Liver (tissue), 9 donors: Measurements from ENCODE around the gene TRIP12. TPM values are rescaled to one million over a fixed set of nuclear protein-coding genes. Genes with fewer than 3 reads are reported as not detected.

Experiments used
- DNase-seq: peaks from one replicate; pipeline ENCODE4 v3.0.0-alpha.2; 2017; ENCODE audit warnings: low spot score
- H3K27ac ChIP-seq, 2 donors: one replicate each; pipeline ENCODE4 v1.7.0; 2013; ENCODE audit warnings: inconsistent platforms in 2 of 2, low read length in 2 of 2, control low read depth in 1 of 2, low read depth in 1 of 2, mild to moderate bottlenecking in 1 of 2
- H3K27me3 ChIP-seq, 4 donors: one replicate each; pipeline versions ENCODE4 v1.6.1 to v1.7.0; 2013; ENCODE audit warnings: low read length in 3 of 4, inconsistent platforms in 1 of 4, mild to moderate bottlenecking in 1 of 4, moderate library complexity in 1 of 4; ENCODE audit not compliant: control insufficient read depth in 4 of 4, insufficient read depth in 4 of 4
- H3K36me3 ChIP-seq, 4 donors: one replicate each; pipeline versions ENCODE4 v1.6.1 to v1.7.0; 2013; ENCODE audit warnings: low read length in 3 of 4, mild to moderate bottlenecking in 3 of 4, low read depth in 1 of 4, moderate library complexity in 1 of 4; ENCODE audit not compliant: control insufficient read depth in 4 of 4, insufficient read depth in 3 of 4
- H3K4me1 ChIP-seq, 4 donors: one replicate each; pipeline versions ENCODE4 v1.6.1 to v1.7.0; 2013; ENCODE audit warnings: low read length in 3 of 4, mild to moderate bottlenecking in 3 of 4, moderate library complexity in 1 of 4; ENCODE audit not compliant: control insufficient read depth in 4 of 4, insufficient read depth in 4 of 4
- H3K4me3 ChIP-seq, 3 donors: one replicate each; pipeline versions ENCODE4 v1.6.1 to v1.7.0; 2013; ENCODE audit warnings: low read length in 3 of 3, control low read depth in 1 of 3, low read depth in 1 of 3, mild to moderate bottlenecking in 1 of 3
- H3K9ac ChIP-seq, 2 donors: one replicate each; pipeline ENCODE4 v1.7.0; 2013; ENCODE audit warnings: low read length in 2 of 2, mild to moderate bottlenecking in 2 of 2, moderate library complexity in 2 of 2, control low read depth in 1 of 2, low read depth in 1 of 2
- H3K9me3 ChIP-seq, 4 donors: one replicate each; pipeline versions ENCODE4 v1.6.1 to v1.7.0; 2013; ENCODE audit warnings: low read length in 3 of 4; ENCODE audit not compliant: control insufficient read depth in 4 of 4
- ATF3 ChIP-seq: IDR thresholded peaks from 2 replicates; pipeline ENCODE4 v1.6.1; 2016; ENCODE audit warnings: antibody characterized with exemption
- EGR1 ChIP-seq, 2 donors: IDR thresholded peaks; 2 replicates each; pipeline ENCODE4 v1.6.1; 2016 to 2018; ENCODE audit warnings: antibody characterized with exemption in 2 of 2, low read depth in 2 of 2
- FOXA1 ChIP-seq: IDR thresholded peaks from 2 replicates; pipeline ENCODE4 v1.6.1; 2016; ENCODE audit warnings: antibody characterized with exemption
- FOXA2 ChIP-seq: IDR thresholded peaks from 2 replicates; pipeline ENCODE4 v1.6.1; 2016; ENCODE audit warnings: antibody characterized with exemption
- GABPA ChIP-seq, 2 donors: IDR thresholded peaks in 1 of 2; conservative IDR thresholded peaks in 1 of 2; 2 replicates each; pipeline ENCODE4 v1.6.1; 2016; ENCODE audit warnings: antibody characterized with exemption in 2 of 2, mild to moderate bottlenecking in 1 of 2, moderate library complexity in 1 of 2
- HNF4A ChIP-seq, 2 donors: conservative IDR thresholded peaks; 2 replicates each; pipeline ENCODE4 v1.6.1; 2016; ENCODE audit warnings: antibody characterized with exemption in 2 of 2, mild to moderate bottlenecking in 2 of 2
- HNF4G ChIP-seq: IDR thresholded peaks from 2 replicates; pipeline ENCODE4 v1.6.1; 2016; ENCODE audit warnings: antibody characterized with exemption
- JUND ChIP-seq, 2 donors: IDR thresholded peaks; 2 replicates each; pipeline ENCODE4 v1.6.1; 2016; ENCODE audit warnings: antibody characterized with exemption in 2 of 2
- NR2F2 ChIP-seq: IDR thresholded peaks from 2 replicates; pipeline ENCODE4 v1.6.1; 2016; ENCODE audit warnings: antibody characterized with exemption
- RAD21 ChIP-seq, 2 donors: IDR thresholded peaks; 2 replicates each; pipeline ENCODE4 v1.6.1; 2016; ENCODE audit warnings: antibody characterized with exemption in 2 of 2, mild to moderate bottlenecking in 2 of 2
- RXRA ChIP-seq, 2 donors: IDR thresholded peaks; 2 replicates each; pipeline ENCODE4 v1.6.1; 2017 to 2018; ENCODE audit warnings: antibody characterized with exemption in 2 of 2, mild to moderate bottlenecking in 1 of 2
- SP1 ChIP-seq: IDR thresholded peaks from 2 replicates; pipeline ENCODE4 v1.6.1; 2018; ENCODE audit warnings: antibody characterized with exemption, mild to moderate bottlenecking
- TAF1 ChIP-seq: conservative IDR thresholded peaks from 2 replicates; pipeline ENCODE4 v1.6.1; 2016; ENCODE audit warnings: antibody characterized with exemption, mild to moderate bottlenecking
- YY1 ChIP-seq: IDR thresholded peaks from 2 replicates; pipeline ENCODE4 v1.6.1; 2016; ENCODE audit warnings: antibody characterized with exemption, mild to moderate bottlenecking
- WGBS: extraction: QIAGEN DNeasy Blood & Tissue Kit; methylation state at CpG from one replicate; pipeline ENCODE4 v1.1.7; 2013; 5-methylcytosine and 5-hydroxymethylcytosine counted together
- polyA plus RNA-seq, 2 donors: library from polyadenylated mRNA; stranded (reverse) in 1 of 2; unstranded in 1 of 2; fragments of 200-250 nt in 1 of 2; fragments of >200 nt in 1 of 2; fragmentation: Nextera tagmentation in 1 of 2; extraction: Ambion mirVana in 1 of 2; gene quantifications; one replicate each; pipeline versions ENCODE4 v1.2.1 to v1.2.3, GENCODE V29; 2013 to 2015
- total RNA-seq, 2 donors: library from RNA; depleted of rRNA; stranded (reverse); fragments of >200 nt; gene quantifications; one replicate each; pipeline ENCODE4 v1.2.3, GENCODE V29; 2014
- TF ChIP-seq, protein P1 (sequence below): IDR thresholded peaks from 2 replicates; pipeline ENCODE4 v1.6.1; 2016; ENCODE audit warnings: antibody characterized with exemption
- TF ChIP-seq, protein P2 (sequence below): IDR thresholded peaks from 2 replicates; pipeline ENCODE4 v1.6.1; 2016; ENCODE audit warnings: antibody characterized with exemption, mild to moderate bottlenecking
- TF ChIP-seq, protein P3 (sequence below): IDR thresholded peaks from 2 replicates; pipeline ENCODE4 v1.6.1; 2016; ENCODE audit warnings: antibody characterized with exemption
- TF ChIP-seq, protein P4 (sequence below): fragments of 150-350 bp; IDR thresholded peaks from 2 replicates; pipeline ENCODE4 v1.5.1; 2017; ENCODE audit warnings: improper control_type of control experiment, low read depth, low read length; ENCODE audit not compliant: missing input control
- donor health status: healthy.
- donor health status: healthy.
- donor health status: healthy.
- donor health status: healthy.
- donor health status: healthy.

The TRIP12 gene
- total and polyA plus RNA-seq, 4 donors: 13.9 to 128 (median 67.4) TPM

DNA sequence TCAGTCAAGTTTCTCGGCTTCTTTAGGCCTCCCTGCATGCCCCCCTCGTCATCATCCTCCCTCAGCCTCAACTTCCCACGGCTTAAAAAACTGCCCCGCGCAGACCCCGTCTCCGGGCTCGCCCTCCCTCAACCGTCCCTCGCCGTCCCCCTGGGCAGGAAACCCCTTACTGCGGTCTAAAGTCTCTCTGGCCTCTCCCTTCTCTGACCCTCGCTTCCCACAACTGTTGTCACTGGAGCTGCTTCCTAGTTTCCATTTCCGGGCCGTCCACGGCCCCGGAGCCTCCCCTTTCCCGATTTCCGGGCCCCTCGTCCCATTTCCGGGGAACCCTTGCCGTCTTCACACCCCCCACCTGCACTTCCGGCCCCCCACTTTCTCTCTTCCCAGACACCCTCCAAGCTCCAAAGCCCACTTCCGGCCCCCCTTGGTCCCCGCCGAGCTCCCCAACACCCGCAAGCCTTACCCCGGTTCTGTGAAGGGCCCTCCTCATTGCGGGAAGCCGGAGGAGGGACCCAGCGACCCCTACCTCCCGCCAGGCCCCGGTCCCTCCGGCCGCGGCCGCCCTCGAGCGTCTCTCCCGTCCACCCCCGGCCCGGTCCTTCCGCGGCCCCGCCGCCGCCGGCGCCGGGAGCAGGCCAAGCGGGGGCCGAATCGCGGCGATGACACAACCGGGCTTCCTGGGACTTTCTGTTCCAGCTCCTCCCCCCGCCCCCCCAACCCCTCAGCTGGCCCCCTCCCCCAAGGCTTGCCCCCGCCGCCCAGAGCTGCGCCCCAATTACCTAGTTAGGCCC is 513 bp downstream of the TRIP12 start:
- Histone ChIP-seq H3K9me3 (no peaks in the 10 kb centered on the region), H3K4me1 (peaks cover 0 to 26% (median 15%) of the 10 kb centered on the region in 4 donors), H3K4me3 (peak overlapping the region; percentile 85 to 96 (median 91)), H3K27me3 (no peaks in the 10 kb centered on the region), H3K27ac (peak overlapping the region; percentile 87 to 91), H3K36me3 (peaks cover 0 to 5% (median 3%) of the 10 kb centered on the region in 4 donors), H3K9ac (peak overlapping the region; percentile 84 to 93)
- WGBS: under 1% methylated on average over 60 of the region's 60 CpGs
- TF ChIP-seq SP1: peak; percentile 21
- TF ChIP-seq, protein P1, sequence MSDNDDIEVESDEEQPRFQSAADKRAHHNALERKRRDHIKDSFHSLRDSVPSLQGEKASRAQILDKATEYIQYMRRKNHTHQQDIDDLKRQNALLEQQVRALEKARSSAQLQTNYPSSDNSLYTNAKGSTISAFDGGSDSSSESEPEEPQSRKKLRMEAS: peak; percentile 74
- no peak for TF ChIP-seq FOXA1
- TF ChIP-seq, protein P2, sequence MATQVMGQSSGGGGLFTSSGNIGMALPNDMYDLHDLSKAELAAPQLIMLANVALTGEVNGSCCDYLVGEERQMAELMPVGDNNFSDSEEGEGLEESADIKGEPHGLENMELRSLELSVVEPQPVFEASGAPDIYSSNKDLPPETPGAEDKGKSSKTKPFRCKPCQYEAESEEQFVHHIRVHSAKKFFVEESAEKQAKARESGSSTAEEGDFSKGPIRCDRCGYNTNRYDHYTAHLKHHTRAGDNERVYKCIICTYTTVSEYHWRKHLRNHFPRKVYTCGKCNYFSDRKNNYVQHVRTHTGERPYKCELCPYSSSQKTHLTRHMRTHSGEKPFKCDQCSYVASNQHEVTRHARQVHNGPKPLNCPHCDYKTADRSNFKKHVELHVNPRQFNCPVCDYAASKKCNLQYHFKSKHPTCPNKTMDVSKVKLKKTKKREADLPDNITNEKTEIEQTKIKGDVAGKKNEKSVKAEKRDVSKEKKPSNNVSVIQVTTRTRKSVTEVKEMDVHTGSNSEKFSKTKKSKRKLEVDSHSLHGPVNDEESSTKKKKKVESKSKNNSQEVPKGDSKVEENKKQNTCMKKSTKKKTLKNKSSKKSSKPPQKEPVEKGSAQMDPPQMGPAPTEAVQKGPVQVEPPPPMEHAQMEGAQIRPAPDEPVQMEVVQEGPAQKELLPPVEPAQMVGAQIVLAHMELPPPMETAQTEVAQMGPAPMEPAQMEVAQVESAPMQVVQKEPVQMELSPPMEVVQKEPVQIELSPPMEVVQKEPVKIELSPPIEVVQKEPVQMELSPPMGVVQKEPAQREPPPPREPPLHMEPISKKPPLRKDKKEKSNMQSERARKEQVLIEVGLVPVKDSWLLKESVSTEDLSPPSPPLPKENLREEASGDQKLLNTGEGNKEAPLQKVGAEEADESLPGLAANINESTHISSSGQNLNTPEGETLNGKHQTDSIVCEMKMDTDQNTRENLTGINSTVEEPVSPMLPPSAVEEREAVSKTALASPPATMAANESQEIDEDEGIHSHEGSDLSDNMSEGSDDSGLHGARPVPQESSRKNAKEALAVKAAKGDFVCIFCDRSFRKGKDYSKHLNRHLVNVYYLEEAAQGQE: no peak
- peak; percentile 30 for TF ChIP-seq NR2F2
- TF ChIP-seq TAF1: no peak
- no peak for TF ChIP-seq HNF4G
- no peak for TF ChIP-seq JUND (IDR thresholded peaks at IDR 0.05)
- peak in 1 of 2 donors; percentile 21 for TF ChIP-seq HNF4A (conservative IDR thresholded peaks at IDR 0.05)
- TF ChIP-seq EGR1 (IDR thresholded peaks at IDR 0.05; ENCODE audit: low read depth in 2 of 2): peak in 1 of 2 donors; percentile 87
- peak in 1 of 2 donors; percentile 17 for TF ChIP-seq RXRA (IDR thresholded peaks at IDR 0.05)
- peak; percentile 88 to 90 for TF ChIP-seq GABPA (IDR thresholded peaks at IDR 0.05 in 1 of 2, conservative IDR thresholded peaks at IDR 0.05 in 1 of 2)
- no peak for TF ChIP-seq YY1
- peak in 1 of 2 donors; percentile 7 for TF ChIP-seq RAD21 (IDR thresholded peaks at IDR 0.05)
- TF ChIP-seq, protein P3, sequence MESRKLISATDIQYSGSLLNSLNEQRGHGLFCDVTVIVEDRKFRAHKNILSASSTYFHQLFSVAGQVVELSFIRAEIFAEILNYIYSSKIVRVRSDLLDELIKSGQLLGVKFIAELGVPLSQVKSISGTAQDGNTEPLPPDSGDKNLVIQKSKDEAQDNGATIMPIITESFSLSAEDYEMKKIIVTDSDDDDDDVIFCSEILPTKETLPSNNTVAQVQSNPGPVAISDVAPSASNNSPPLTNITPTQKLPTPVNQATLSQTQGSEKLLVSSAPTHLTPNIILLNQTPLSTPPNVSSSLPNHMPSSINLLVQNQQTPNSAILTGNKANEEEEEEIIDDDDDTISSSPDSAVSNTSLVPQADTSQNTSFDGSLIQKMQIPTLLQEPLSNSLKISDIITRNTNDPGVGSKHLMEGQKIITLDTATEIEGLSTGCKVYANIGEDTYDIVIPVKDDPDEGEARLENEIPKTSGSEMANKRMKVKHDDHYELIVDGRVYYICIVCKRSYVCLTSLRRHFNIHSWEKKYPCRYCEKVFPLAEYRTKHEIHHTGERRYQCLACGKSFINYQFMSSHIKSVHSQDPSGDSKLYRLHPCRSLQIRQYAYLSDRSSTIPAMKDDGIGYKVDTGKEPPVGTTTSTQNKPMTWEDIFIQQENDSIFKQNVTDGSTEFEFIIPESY: no peak
- no peak for TF ChIP-seq ATF3
- no peak for TF ChIP-seq FOXA2
- TF ChIP-seq, protein P4, sequence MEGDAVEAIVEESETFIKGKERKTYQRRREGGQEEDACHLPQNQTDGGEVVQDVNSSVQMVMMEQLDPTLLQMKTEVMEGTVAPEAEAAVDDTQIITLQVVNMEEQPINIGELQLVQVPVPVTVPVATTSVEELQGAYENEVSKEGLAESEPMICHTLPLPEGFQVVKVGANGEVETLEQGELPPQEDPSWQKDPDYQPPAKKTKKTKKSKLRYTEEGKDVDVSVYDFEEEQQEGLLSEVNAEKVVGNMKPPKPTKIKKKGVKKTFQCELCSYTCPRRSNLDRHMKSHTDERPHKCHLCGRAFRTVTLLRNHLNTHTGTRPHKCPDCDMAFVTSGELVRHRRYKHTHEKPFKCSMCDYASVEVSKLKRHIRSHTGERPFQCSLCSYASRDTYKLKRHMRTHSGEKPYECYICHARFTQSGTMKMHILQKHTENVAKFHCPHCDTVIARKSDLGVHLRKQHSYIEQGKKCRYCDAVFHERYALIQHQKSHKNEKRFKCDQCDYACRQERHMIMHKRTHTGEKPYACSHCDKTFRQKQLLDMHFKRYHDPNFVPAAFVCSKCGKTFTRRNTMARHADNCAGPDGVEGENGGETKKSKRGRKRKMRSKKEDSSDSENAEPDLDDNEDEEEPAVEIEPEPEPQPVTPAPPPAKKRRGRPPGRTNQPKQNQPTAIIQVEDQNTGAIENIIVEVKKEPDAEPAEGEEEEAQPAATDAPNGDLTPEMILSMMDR: no peak
- peak; percentile 66 for DNase-seq
